ENCODE data around the gene YPEL2.

Gene YPEL2

DNA sequence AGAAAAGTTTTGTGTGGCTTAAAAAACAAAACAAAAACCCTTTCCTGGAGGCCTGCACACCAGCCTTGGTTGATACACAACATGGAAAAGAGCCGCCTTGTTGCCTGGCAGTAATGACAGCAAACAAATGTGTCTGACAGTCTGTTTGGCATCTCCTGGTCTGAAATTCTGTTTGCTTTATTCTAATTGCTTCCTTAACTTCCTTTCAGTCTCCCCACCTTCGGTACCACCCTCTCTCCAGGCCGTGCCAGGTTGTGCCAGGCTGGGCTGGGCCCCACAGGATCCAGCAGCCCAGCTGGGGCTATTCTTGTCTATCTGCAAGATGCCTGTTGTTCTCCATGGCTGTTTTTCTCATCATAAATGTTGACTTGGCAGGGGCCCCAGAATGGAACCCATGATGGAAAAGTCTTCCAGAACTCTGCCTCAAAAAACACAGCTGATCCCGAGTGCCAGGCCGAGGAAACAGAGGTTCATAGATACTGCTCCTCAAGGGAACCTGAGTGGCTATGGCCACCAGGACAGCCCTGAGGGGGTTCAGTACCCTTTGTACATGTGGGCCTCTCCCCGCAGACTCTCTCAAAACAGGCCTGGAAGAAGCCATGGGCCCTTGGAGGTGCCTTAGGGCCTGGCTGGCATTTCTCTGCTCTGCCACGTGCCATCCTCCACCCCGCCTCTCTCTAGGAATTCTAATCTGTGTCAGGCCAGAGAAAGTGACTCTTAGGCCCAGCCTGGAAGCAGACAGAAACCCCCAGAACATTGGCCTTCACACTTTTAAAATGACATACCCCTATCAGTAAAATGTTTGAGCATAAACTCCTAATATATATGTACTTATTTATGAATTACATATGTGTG lies 50.5 kb downstream of the YPEL2 start:
- no peak for TF ChIP-seq ZFX (IDR thresholded peaks at IDR 0.05; ENCODE audit: borderline replicate concordance)
- TF ChIP-seq, protein P1, sequence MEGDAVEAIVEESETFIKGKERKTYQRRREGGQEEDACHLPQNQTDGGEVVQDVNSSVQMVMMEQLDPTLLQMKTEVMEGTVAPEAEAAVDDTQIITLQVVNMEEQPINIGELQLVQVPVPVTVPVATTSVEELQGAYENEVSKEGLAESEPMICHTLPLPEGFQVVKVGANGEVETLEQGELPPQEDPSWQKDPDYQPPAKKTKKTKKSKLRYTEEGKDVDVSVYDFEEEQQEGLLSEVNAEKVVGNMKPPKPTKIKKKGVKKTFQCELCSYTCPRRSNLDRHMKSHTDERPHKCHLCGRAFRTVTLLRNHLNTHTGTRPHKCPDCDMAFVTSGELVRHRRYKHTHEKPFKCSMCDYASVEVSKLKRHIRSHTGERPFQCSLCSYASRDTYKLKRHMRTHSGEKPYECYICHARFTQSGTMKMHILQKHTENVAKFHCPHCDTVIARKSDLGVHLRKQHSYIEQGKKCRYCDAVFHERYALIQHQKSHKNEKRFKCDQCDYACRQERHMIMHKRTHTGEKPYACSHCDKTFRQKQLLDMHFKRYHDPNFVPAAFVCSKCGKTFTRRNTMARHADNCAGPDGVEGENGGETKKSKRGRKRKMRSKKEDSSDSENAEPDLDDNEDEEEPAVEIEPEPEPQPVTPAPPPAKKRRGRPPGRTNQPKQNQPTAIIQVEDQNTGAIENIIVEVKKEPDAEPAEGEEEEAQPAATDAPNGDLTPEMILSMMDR (IDR thresholded peaks at IDR 0.05), result no peak
- H3K27ac ChIP-seq, result no peak overlapping the region

DNA sequence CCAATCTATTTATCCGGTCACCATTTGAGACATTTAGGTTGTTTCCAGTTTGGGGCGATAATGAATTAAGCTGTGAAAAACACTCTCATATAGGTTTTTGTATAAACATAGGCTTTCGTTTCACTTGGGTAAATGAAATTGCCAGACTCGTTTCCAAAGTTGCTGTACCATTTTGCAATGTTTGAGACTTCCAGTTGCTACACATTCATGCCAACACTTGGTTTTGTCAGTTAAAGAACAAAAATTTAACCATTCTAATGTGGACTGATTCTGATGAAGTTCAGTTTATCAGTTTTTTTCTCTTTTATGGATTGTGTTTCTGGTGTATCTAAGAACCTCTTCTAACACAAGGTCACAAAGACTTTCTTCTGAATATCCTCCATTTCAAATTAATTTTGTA lies 52.4 kb downstream of the YPEL2 start:
- no peak overlapping the region for H3K27ac ChIP-seq
- TF ChIP-seq, protein P1 (IDR thresholded peaks at IDR 0.05), result no peak
- no peak for TF ChIP-seq ZFX (IDR thresholded peaks at IDR 0.05; ENCODE audit: borderline replicate concordance)

DNA sequence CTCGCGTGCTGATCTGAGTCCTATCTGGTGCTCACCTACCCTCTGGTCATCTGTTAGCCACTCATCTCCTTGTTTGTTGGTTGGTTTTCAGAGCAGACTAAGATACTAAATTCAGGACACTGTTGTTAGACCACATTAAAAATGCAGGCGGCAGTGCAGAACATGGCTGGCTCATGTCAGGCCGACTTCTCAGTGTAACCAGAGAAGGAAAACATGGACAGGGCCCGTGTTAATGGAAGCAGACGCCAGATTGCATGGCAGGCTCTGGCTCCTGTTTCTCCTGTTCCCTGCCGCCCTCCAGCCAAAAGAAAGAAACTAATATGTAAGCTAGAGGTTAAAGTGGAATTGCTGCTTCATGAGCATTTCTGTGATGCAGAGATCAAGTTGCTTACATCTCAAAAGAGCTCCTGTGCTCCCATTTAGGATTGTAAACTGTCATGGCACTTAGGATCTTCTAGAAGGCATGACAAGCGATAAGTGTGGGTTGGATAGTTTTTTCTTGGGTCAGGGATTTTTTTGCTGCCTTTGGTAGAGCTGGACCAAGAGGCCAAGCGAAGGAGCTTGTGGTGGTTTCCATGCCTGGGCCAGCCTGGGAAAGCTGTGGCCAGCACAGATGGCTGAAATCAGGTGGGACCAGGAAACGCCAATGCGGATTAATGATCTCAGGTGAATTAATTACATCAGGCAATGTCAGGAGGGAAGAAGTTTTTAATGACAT lies 56.1 kb downstream of the YPEL2 start:
- no peak overlapping the region for H3K27ac ChIP-seq
- TF ChIP-seq, protein P1 (IDR thresholded peaks at IDR 0.05), result no peak
- no peak for TF ChIP-seq ZFX (IDR thresholded peaks at IDR 0.05; ENCODE audit: borderline replicate concordance)

DNA sequence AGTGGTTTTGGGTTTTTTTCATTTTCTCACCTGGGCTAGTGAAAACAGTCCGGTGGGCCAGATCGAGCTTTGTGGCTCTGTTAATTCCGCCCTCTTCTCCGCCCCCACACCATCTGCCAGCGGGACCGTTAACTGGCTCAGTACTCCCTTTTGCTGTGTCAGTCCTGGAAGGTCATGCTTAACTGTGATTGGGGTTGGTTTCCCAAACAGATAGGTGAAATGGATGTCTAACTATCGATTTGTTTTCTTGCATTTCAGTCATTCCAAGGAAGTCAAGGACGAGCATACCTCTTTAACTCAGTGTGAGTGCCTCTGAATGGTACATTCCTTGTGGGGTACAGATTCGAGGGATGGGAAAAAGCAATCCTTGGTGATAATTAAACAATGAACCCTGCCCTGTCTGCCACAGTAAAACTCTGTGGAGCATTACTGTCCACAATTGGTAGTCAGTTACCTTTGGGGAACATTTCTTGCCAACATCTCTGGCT lies 56.7 kb downstream of the YPEL2 start:
- TF ChIP-seq ZFX (IDR thresholded peaks at IDR 0.05; ENCODE audit: borderline replicate concordance), result no peak
- TF ChIP-seq, protein P1 (IDR thresholded peaks at IDR 0.05), result no peak
- no peak overlapping the region for H3K27ac ChIP-seq

DNA sequence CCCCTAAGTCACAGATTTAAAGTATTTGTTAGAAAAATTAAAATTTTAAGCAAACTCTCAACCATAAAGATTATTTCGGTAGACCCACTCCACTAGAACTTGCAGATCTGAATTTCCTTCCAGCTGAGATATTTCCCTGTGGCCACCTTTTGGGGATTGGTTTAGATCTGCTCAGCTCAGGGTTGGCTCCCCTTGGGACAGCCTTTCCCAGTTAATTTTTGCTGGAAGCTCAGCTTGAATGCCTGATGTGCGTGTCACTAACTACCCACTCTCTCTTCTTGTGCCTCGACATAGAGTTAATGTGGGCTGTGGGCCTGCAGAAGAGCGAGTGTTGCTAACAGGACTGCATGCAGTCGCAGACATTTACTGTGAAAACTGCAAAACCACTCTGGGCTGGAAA lies 57.6 kb downstream of the YPEL2 start:
- H3K27ac ChIP-seq, result no peak overlapping the region
- no peak for TF ChIP-seq ZFX (IDR thresholded peaks at IDR 0.05; ENCODE audit: borderline replicate concordance)
- TF ChIP-seq, protein P1 (IDR thresholded peaks at IDR 0.05), result no peak

DNA sequence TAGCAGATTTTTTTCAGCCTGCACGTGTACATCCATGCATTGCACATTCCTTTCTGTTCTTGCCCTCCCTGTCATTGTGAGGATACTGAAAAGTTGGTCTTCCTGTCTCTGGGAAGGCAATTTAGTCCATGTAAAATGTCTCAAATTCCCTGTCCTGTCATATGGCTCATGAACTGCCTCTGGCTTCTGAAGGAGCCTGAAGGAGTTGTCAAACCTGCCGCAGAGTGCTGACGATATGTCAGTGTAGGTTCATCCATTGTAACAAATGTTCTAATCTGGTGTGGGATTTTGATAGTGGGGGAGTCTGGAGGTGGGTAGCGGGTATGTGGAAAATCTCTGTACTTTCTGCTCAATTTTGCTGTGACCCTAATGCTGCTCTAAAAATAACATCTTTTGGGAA lies 59.6 kb downstream of the YPEL2 start:
- no peak overlapping the region for H3K27ac ChIP-seq
- TF ChIP-seq ZFX (IDR thresholded peaks at IDR 0.05; ENCODE audit: borderline replicate concordance), result no peak
- TF ChIP-seq, protein P1 (IDR thresholded peaks at IDR 0.05), result no peak
